Peyer's patch (tissue), 4 donors: ENCODE measurements around the gene ABCA13.
"Not testable (repeated sequence)": the region's sequence is repeated elsewhere in the genome, so short reads cannot be mapped to it uniquely, and the experiment has no call there.

Experiments used
- POLR2A ChIP-seq, 2 donors: fragments of 450-650 bp; IDR thresholded peaks; one replicate each; pipeline ENCODE4 v1.5.1; 2017; ENCODE audit warnings: antibody characterized with exemption in 2 of 2, mild to moderate bottlenecking in 2 of 2, moderate library complexity in 2 of 2
- TF ChIP-seq, protein P1 (sequence below), 6 experiments: fragments of 450-650 bp in 4 of 6; fragments of 200-600 bp in 2 of 6; sonication (generic) in 1 of 6; IDR thresholded peaks; one replicate each; pipeline ENCODE4 v1.5.1; 2017 to 2019; ENCODE audit warnings: antibody characterized with exemption in 6 of 6, mild to moderate bottlenecking in 3 of 6, moderate library complexity in 1 of 6

DNA sequence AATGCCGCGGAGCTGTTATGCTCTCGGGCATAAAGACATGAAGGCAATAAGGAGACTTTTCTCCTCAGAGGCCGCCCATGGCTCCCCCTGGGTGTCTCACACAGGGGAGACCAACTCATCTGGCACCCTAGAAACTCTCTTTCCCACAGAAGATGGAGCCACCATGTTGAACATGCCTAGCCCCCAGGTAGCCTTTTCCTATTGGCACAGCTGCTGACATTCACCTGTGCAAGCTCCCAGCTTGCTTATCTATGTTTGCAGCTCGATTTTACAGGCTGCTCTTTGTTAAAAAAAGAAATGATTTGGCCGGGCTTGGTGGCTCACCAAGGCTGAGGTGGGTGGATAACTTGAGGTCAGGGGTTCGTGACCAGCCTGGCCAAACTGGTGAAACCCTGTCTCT lies 23.6 kb upstream of the ABCA13 start:
- TF ChIP-seq, protein P1, sequence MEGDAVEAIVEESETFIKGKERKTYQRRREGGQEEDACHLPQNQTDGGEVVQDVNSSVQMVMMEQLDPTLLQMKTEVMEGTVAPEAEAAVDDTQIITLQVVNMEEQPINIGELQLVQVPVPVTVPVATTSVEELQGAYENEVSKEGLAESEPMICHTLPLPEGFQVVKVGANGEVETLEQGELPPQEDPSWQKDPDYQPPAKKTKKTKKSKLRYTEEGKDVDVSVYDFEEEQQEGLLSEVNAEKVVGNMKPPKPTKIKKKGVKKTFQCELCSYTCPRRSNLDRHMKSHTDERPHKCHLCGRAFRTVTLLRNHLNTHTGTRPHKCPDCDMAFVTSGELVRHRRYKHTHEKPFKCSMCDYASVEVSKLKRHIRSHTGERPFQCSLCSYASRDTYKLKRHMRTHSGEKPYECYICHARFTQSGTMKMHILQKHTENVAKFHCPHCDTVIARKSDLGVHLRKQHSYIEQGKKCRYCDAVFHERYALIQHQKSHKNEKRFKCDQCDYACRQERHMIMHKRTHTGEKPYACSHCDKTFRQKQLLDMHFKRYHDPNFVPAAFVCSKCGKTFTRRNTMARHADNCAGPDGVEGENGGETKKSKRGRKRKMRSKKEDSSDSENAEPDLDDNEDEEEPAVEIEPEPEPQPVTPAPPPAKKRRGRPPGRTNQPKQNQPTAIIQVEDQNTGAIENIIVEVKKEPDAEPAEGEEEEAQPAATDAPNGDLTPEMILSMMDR (IDR thresholded peaks at IDR 0.05): not testable (repeated sequence)
- TF ChIP-seq POLR2A (IDR thresholded peaks at IDR 0.05): not testable (repeated sequence)
